Measurements from ENCODE around the gene STRIT1.
"Not testable (repeated sequence)": the region's sequence is repeated elsewhere in the genome, so short reads cannot be mapped to it uniquely, and the experiment has no call there.

STRIT1 gene

GRCh38 chr3:155312781-155313180, 19.3 kb upstream of the STRIT1 start:
- no peak for DNase-seq

- no peak for DNase-seq
Measured at GRCh38 chr3:155309581-155309980, 16.1 kb upstream of the STRIT1 start.

GRCh38 chr3:155308831-155309230, 15.3 kb upstream of the STRIT1 start:
- no peak for DNase-seq

GRCh38 chr3:155307183-155307582, 13.7 kb upstream of the STRIT1 start:
- DNase-seq, result no peak

- DNase-seq, result no peak
Measured at GRCh38 chr3:155304394-155304793, 10.9 kb upstream of the STRIT1 start.

GRCh38 chr3:155303540-155304097, 10.1 kb upstream of the STRIT1 start:
- DNase-seq, result no peak

- DNase-seq, result no peak
Measured at GRCh38 chr3:155302891-155303290, 9.4 kb upstream of the STRIT1 start.

- no peak for DNase-seq
Measured at GRCh38 chr3:155302481-155302880, 9.0 kb upstream of the STRIT1 start.

DNA sequence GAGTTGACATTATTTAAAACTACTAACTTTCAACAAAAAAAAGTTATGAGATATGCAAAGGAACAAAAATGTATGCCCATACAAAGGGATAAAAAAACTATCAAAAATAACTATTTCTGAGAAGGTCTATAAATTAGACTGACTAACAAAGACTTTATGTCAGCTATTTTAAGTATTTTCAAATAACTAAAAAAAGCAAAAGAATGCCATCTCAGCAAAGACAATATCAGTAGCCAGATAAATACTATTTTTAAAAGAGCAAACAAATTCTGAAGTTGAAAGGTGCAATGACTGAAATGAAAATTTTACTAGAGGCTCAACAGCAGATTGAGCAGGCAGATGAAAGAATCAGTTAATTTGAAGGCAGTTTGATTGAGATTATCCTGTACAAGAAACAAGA, 3.6 kb upstream of the STRIT1 start:
- DNase-seq, result no peak

GRCh38 chr3:155296413-155296812, 2.9 kb upstream of the STRIT1 start:
- DNase-seq, result no peak

GRCh38 chr3:155292693-155293092, 790 bp downstream of the STRIT1 start:
- DNase-seq, result no peak

GRCh38 chr3:155292133-155292532, 1.4 kb downstream of the STRIT1 start:
- no peak for DNase-seq

- no peak for DNase-seq
Measured at GRCh38 chr3:155286736-155287135, 6.7 kb downstream of the STRIT1 start.

DNA sequence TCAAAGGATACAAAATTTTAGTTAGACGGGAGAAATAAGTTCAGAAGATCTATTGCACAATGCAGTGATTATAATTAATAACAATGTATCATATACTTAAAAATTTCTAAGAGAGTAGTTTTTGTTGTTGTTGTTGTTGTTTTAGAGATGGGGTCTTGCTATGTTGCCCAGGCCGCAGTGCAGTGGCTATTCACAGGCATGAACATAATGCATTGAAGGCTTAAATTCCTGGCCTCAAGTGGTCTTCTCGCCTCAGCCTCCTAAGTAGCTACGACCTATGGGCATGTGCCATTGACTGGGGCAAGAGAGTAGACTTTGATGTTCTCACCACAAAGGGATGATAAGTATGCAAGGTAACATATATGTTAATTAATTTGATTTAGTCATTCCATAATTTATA, 7.5 kb downstream of the STRIT1 start:
- DNase-seq, result no peak

- no peak for DNase-seq
Measured at GRCh38 chr3:155283092-155284056, 10.1 kb downstream of the STRIT1 start.

DNA sequence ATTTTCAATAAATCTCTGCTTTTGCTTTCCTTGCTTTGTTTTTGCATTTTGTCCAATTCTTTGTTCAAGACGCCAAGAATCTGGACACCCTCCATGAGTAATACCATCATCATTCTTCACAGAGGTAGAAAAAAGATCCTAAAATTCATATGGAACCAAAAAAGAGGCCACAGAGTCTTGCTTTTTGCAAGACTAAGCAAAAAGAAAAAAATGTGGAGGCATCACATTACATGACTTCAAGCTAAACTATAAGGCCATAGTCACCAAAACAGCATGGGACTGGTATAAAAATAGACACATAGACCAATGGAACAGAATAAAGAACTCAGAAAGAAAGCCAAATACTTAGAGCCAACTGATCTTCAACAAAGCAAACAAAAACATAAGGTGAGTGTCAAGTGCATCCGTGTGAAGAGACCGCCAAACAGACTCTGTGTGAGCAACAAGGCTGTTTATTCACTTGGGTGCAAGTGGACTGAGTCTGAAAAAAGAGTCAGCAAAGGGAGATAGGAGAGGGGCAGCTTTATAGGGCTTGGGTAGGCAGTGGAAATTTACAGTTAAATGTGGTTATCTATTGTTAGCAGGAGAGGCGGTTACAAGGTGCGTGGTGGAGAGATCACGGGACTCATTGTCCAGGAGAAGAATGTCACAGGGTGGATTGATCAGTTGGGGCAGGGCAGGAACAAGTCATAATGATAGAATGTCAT, 10.9 kb downstream of the STRIT1 start:
- DNase-seq, result no peak

- DNase-seq, result no peak
Measured at GRCh38 chr3:155281912-155282311, 11.6 kb downstream of the STRIT1 start.

DNA sequence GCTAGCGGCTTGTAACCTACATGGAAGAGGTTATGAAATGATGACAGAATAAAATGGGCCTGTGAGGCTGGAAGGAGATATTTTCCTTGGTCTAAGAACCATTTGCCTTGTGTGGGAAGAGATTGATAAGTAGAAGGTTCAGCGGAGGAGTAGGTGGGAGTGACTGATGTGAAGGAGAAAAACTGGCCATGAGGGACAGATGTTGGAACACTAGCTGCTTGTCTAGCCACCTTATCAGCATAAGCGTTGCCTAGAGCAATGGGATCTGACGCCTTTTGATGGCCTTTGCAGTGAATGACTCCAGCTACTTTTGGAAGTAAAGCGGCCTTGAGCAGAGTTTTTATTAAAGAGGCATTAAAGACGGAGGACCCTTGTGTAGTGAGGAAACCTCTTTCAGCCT, 17.4 kb downstream of the STRIT1 start:
- not testable (repeated sequence) for DNase-seq

GRCh38 chr3:155275159-155275754, 18.2 kb downstream of the STRIT1 start:
- DNase-seq, result not testable (repeated sequence)

DNA sequence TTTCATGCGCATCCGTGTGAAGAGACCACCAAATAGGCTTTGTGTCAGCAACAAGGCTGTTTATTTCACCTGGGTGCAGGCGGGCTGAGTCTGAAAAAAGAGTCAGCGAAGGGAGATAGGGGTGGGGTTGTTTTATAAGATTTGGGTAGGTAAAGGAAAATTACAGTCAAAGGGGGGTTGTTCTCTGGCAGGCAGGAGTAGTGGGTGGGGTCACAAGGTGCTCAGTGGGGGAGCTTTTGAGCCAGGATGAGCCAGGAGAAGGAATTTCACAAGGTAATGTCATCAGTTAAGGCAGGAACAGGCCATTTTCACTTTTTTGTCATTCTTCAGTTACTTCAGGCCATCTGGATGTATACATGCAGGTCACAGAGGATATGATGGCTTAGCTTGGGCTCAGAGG, 19.0 kb downstream of the STRIT1 start:
- not testable (repeated sequence) for DNase-seq

DNA sequence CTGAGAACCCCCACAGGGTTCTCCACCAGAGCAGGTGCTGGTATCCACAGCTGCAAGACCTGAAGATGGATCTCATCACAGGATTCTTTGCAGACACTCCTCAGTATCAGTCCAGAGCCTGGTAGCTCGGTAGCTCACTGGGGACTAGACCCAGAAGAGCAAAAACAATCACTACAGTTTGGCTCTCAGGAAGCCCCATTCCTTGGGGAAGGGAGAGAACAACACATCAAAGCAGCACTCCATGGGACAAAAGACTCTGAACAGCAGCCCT, 22.2 kb downstream of the STRIT1 start:
- no peak for DNase-seq

- no peak for DNase-seq
Measured at GRCh38 chr3:155270485-155271342, 22.8 kb downstream of the STRIT1 start.

DNA sequence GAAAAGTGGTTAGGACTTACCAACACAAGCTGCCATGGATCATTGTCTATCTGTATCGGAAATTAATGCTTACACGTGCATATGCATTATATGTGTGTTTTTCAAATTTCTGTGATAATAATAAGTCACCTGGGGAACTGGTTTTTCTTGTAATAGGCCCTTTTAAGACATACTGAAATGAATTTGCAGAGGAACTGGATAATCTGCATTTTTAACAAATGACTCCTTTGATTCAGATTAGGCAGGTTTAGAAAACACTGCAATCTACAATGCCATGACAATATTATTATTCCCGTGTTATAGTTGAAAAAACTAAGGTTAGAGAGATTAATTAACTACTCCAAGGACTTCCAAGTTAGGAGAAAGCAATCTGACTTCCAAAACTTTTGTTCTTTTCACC, 23.4 kb downstream of the STRIT1 start:
- no peak for DNase-seq

All from effector CD4-positive, alpha-beta T cell (primary cell).